Ovary (tissue), 3 donors: ENCODE results near the gene UBL5.

ENCODE experiments used
- CTCF ChIP-seq, 3 donors: fragments of 450-650 bp in 2 of 3; fragments of 200-600 bp in 1 of 3; IDR thresholded peaks; one replicate each; pipeline versions ENCODE4 v1.5.1 to v1.8.0; 2016 to 2022; ENCODE audit warnings: antibody characterized with exemption in 3 of 3, mild to moderate bottlenecking in 1 of 3
- EP300 ChIP-seq: sonication (generic); formaldehyde crosslinking; IDR thresholded peaks from one replicate; pipeline ENCODE4 v1.6.1; 2017; ENCODE audit warnings: antibody characterized with exemption
- POLR2A ChIP-seq: fragments of 450-650 bp; IDR thresholded peaks from one replicate; pipeline ENCODE4 v1.6.1; 2017; ENCODE audit warnings: antibody characterized with exemption, mild to moderate bottlenecking, moderate library complexity
- donor health status: DM: no; HTN: no; CAD: no.

DNA sequence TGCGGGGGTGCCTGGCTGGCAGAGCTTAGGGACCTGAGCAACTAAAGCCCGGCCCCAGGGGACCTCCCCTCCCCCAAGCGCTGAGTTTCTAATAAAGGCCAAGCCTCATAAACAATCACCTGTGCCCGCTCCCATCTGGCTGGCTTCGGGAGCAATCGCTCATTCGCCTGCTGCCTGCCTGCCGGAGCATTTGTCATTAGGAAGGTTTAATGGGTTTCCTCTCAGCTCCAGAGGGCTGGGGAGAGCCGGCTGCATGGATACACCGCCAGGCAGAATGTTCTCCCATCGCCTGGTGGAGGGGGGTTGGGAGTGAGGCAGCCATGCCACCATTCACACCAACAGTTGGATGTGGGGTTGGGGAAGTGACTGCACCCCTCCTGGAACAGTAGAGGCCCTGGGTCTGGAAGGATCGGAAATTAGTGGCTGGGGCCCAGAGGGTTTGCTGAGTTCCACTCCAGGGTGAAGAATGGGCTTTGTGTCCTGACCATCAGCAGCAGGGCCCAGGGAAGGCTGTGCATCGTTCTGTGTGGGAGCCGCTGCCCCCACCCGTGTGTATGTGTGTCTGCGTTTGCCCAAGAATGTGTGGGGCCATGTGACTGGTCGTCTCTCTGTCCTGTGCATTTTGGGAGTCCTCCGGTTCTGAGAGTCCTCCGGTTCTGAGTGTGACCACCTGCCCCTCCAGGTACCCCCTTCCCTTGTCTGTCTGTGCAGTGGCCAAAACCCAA, 22.7 kb downstream of the UBL5 start:
- TF ChIP-seq CTCF (IDR thresholded peaks at IDR 0.05): no peak
- no peak for TF ChIP-seq POLR2A
- TF ChIP-seq EP300: no peak
